CD4-positive, alpha-beta T cell (primary cell): ENCODE data around the gene PEX3. TPM values are rescaled to one million over a fixed set of nuclear protein-coding genes. Genes with fewer than 3 reads are reported as not detected.

Experiments
- ATAC-seq: fragments of 200-7000 bp; cut with Tn5 transposase; one replicate; pipeline ENCODE4 v1.10.0; 2022; ENCODE audit warnings: mild to moderate bottlenecking; ENCODE audit not compliant: poor library complexity
- CTCF ChIA-PET: fragments of 350-600 bp; sonication (Branson Sonifier 250); formaldehyde crosslinking; loops from one replicate; lab custom pipeline; 2021; ENCODE audit warnings: antibody characterized with exemption, inconsistent platforms; lab: Charles Lee
- POLR2A ChIA-PET: fragments of 350-600 bp; sonication (Branson Sonifier 250); formaldehyde crosslinking; loops from one replicate; lab custom pipeline; 2021; ENCODE audit warnings: antibody characterized with exemption, inconsistent platforms; lab: Charles Lee
- DNase-seq, 14 experiments: peaks; one replicate each; pipeline ENCODE4 v3.0.0-alpha.2; 2013 to 2020; ENCODE audit warnings: mixed read lengths in 2 of 14
- H3K27ac ChIP-seq, 2 donors: one replicate each; pipeline versions ENCODE4 v1.5.1 to v1.7.0; 2013; ENCODE audit warnings: low read length in 2 of 2, low read depth in 1 of 2, mild to moderate bottlenecking in 1 of 2
- H3K27me3 ChIP-seq, 2 experiments: 1 replicate in 1 of 2; 2 replicates in 1 of 2; pipeline versions ENCODE4 v1.6.1 to v1.7.0; 2013; ENCODE audit warnings: low read length in 2 of 2, control low read depth in 1 of 2, mild to moderate bottlenecking in 1 of 2, moderate library complexity in 1 of 2; ENCODE audit not compliant: insufficient read depth in 2 of 2, control insufficient read depth in 1 of 2
- H3K36me3 ChIP-seq: one replicate; pipeline ENCODE4 v1.6.1; 2013; ENCODE audit warnings: low read length, control low read depth; ENCODE audit not compliant: insufficient read depth
- H3K4me1 ChIP-seq: one replicate; pipeline ENCODE4 v1.6.1; 2013; ENCODE audit warnings: low read length, control low read depth; ENCODE audit not compliant: insufficient read depth
- H3K4me3 ChIP-seq: one replicate; pipeline ENCODE4 v1.5.1; 2013; ENCODE audit warnings: mild to moderate bottlenecking, low read length, moderate library complexity
- H3K9me3 ChIP-seq, 2 experiments: 1 replicate in 1 of 2; 2 replicates in 1 of 2; pipeline versions ENCODE4 v1.6.1 to v1.7.0; 2013; ENCODE audit warnings: low read length in 2 of 2, mild to moderate bottlenecking in 2 of 2, control low read depth in 1 of 2, moderate library complexity in 1 of 2; ENCODE audit not compliant: control insufficient read depth in 1 of 2, insufficient read depth in 1 of 2
- H3K27ac Mint-ChIP-seq: one replicate; pipeline ENCODE4 v1.8.0; 2020; ENCODE audit warnings: mixed read lengths
- H3K27me3 Mint-ChIP-seq: one replicate; pipeline ENCODE4 v1.8.0; 2021; ENCODE audit warnings: mixed read lengths
- H3K36me3 Mint-ChIP-seq: one replicate; pipeline ENCODE4 v1.8.0; 2021; ENCODE audit warnings: low read depth, mixed read lengths
- H3K4me1 Mint-ChIP-seq: one replicate; pipeline ENCODE4 v1.8.0; 2021; ENCODE audit warnings: low read depth, mixed read lengths
- H3K4me3 Mint-ChIP-seq: one replicate; pipeline ENCODE4 v1.8.0; 2020; ENCODE audit warnings: mild to moderate bottlenecking, mixed read lengths
- H3K9me3 Mint-ChIP-seq: one replicate; pipeline ENCODE4 v1.8.0; 2020; ENCODE audit warnings: mixed read lengths
- CTCF ChIP-seq: fragments of 200-600 bp; IDR thresholded peaks from one replicate; pipeline ENCODE4 v1.8.0; 2022; ENCODE audit warnings: antibody characterized with exemption, mild to moderate bottlenecking
- intact Hi-C, 2 experiments: fragments of 100-400 bp; cut with DNase I in 1 of 2; cut with micrococcal nuclease in 1 of 2; formaldehyde crosslinking; loops; one replicate each; pipeline versions ENCODE4 v1.15.1 to v1.9.0; 2023 to 2025; cut with DNase I, micrococcal nuclease
- total RNA-seq, 174 experiments: library from RNA in 2 of 174; stranded (reverse) in 2 of 174; gene quantifications; one replicate each; pipeline ENCODE4 v1.2.3 and lab custom pipeline; 2021 to 2026

The PEX3 gene
- total RNA-seq, 2 experiments from 2014 or later: 7.3 to 9.7 TPM

GRCh38 chr6:143540192-143540591 is 89.6 kb downstream of the PEX3 start:
- Histone ChIP-seq H3K36me3 (no peaks in the 10 kb centered on the region), H3K4me3 (peak overlapping the region; percentile 57), H3K4me1 (peaks cover 77% of the 10 kb centered on the region), H3K9me3 (no peaks in the 10 kb centered on the region), H3K27ac (peak overlapping the region in 1 of 2 donors; percentile 82), H3K27me3 (no peaks in the 10 kb centered on the region)
- H3K4me3 Mint-ChIP-seq: peak overlapping the region; percentile 91
- H3K36me3 Mint-ChIP-seq: peaks cover 5% of the 10 kb centered on the region
- H3K27me3 Mint-ChIP-seq: no peaks in the 10 kb centered on the region
- no peak for TF ChIP-seq CTCF
- CTCF ChIA-PET: interaction anchor here (0.9 to 3.4 kb wide), 5 partner anchors 11 to 35 kb away, joined by 3 to 14 read pairs (median 6); no protein-coding TSS in a partner anchor
- DNase-seq: no peak
- peaks cover 80% of the 10 kb centered on the region for H3K4me1 Mint-ChIP-seq
- no peaks in the 10 kb centered on the region for H3K9me3 Mint-ChIP-seq
- ATAC-seq: no peak
- POLR2A ChIA-PET: no interaction called here
- intact Hi-C loops: loop anchor here in 1 of 2 experiments (5.0 kb wide), 1 partner anchor 302 kb away; the partner anchor contains the start of gene LTV1
- peak overlapping the region; percentile 95 for H3K27ac Mint-ChIP-seq

Other genes starting within 250 kb of the PEX3 start
- 10 to 100 TPM; 14.6 to 17.4 TPM for gene ADAT2, start 110 bp upstream of the PEX3 start, total RNA-seq
- gene FUCA2, start 60.9 kb downstream of the PEX3 start, total RNA-seq: 1 to 10 TPM; 1.1 to 1.5 TPM
- gene PHACTR2, start 227.2 kb downstream of the PEX3 start, total RNA-seq: 10 to 100 TPM; 19.6 to 25.0 TPM